H9 (cell line): ENCODE measurements around the gene PHF1. TPM values are rescaled to one million over a fixed set of nuclear protein-coding genes. Genes with fewer than 3 reads are reported as not detected.

Experiments used
- DNase-seq: peaks from one replicate; pipeline ENCODE4 v3.0.0-alpha.2; 2017
- H2AFZ ChIP-seq: one replicate; pipeline ENCODE4 v1.6.1; 2013; ENCODE audit warnings: mild to moderate bottlenecking, low read length, control low read depth, moderate library complexity
- H2AK5ac ChIP-seq: 2 replicates; pipeline ENCODE4 v1.6.1; 2013; ENCODE audit warnings: low read length, control low read depth, mixed read lengths; ENCODE audit not compliant: insufficient read length
- H2BK120ac ChIP-seq: one replicate; pipeline ENCODE4 v1.6.1; 2013; ENCODE audit warnings: low read depth, mild to moderate bottlenecking, low read length, control low read depth, inconsistent platforms; ENCODE audit not compliant: poor library complexity, severe bottlenecking
- H2BK12ac ChIP-seq: 2 replicates; pipeline ENCODE4 v1.6.1; 2013; ENCODE audit warnings: low read length, control low read depth, mixed read lengths, low read depth; ENCODE audit not compliant: insufficient read length
- H2BK15ac ChIP-seq: 2 replicates; pipeline ENCODE4 v1.6.1; 2013; ENCODE audit warnings: low read depth, low read length, control low read depth
- H2BK20ac ChIP-seq: one replicate; pipeline ENCODE4 v1.6.1; 2013; ENCODE audit warnings: low read depth, mild to moderate bottlenecking, low read length, control low read depth, inconsistent platforms; ENCODE audit not compliant: poor library complexity, severe bottlenecking
- H2BK5ac ChIP-seq: 2 replicates; pipeline ENCODE4 v1.6.1; 2013; ENCODE audit warnings: low read length, control low read depth, mixed read lengths; ENCODE audit not compliant: insufficient read length
- H3K14ac ChIP-seq: 2 replicates; pipeline ENCODE4 v1.6.1; 2013; ENCODE audit warnings: low read length, control low read depth; ENCODE audit not compliant: insufficient read depth
- H3K18ac ChIP-seq: 2 replicates; pipeline ENCODE4 v1.6.1; 2013; ENCODE audit warnings: low read depth, mild to moderate bottlenecking, mixed read lengths, low read length, control low read depth; ENCODE audit not compliant: insufficient read length
- H3K23ac ChIP-seq: 2 replicates; pipeline ENCODE4 v1.6.1; 2013; ENCODE audit warnings: low read length, control low read depth, mixed read lengths, low read depth; ENCODE audit not compliant: insufficient read length
- H3K23me2 ChIP-seq: 2 replicates; pipeline ENCODE4 v1.6.1; 2013; ENCODE audit warnings: low read depth, mild to moderate bottlenecking, mixed read lengths, low read length, control low read depth; ENCODE audit not compliant: insufficient read length, poor library complexity, severe bottlenecking
- H3K27ac ChIP-seq: 2 replicates; pipeline ENCODE4 v1.5.1; 2013; ENCODE audit warnings: low read length, control low read depth, mixed read lengths, low read depth; ENCODE audit not compliant: insufficient read length
- H3K27me3 ChIP-seq: 2 replicates; pipeline ENCODE4 v1.6.1; 2013; ENCODE audit warnings: low read length, control low read depth, inconsistent platforms; ENCODE audit not compliant: insufficient read depth
- H3K4ac ChIP-seq: 2 replicates; pipeline ENCODE4 v1.6.1; 2013; ENCODE audit warnings: low read depth, mild to moderate bottlenecking, control low read depth, inconsistent platforms, low read length, moderate library complexity
- H3K4me1 ChIP-seq: 2 replicates; pipeline ENCODE4 v1.6.1; 2013; ENCODE audit warnings: low read length, control low read depth, inconsistent platforms; ENCODE audit not compliant: insufficient read depth
- H3K4me2 ChIP-seq: 2 replicates; pipeline ENCODE4 v1.6.1; 2013; ENCODE audit warnings: low read length, control low read depth, mixed read lengths; ENCODE audit not compliant: insufficient read length, insufficient read depth
- H3K56ac ChIP-seq: 2 replicates; pipeline ENCODE4 v1.6.1; 2013; ENCODE audit warnings: low read depth, mild to moderate bottlenecking, mixed read lengths, low read length, control low read depth; ENCODE audit not compliant: insufficient read length
- H3K79me1 ChIP-seq: 2 replicates; pipeline ENCODE4 v1.6.1; 2013; ENCODE audit warnings: low read depth, mild to moderate bottlenecking, moderate library complexity, low read length, control low read depth, inconsistent platforms; ENCODE audit not compliant: insufficient read depth, poor library complexity, severe bottlenecking
- H3K79me2 ChIP-seq: 2 replicates; pipeline ENCODE4 v1.6.1; 2013; ENCODE audit warnings: low read length, control low read depth, inconsistent platforms; ENCODE audit not compliant: insufficient read depth
- H3K9ac ChIP-seq: 2 replicates; pipeline ENCODE4 v1.6.1; 2013; ENCODE audit warnings: low read length, control low read depth, mixed read lengths; ENCODE audit not compliant: insufficient read length; ENCODE audit errors: extremely low read depth
- H3K9me3 ChIP-seq: one replicate; pipeline ENCODE4 v1.6.1; 2013; ENCODE audit warnings: low read depth, low read length, inconsistent platforms; ENCODE audit not compliant: control insufficient read depth
- H3T11ph ChIP-seq: one replicate; pipeline ENCODE4 v1.6.1; 2013; ENCODE audit warnings: mild to moderate bottlenecking, low read length, control low read depth, inconsistent platforms
- H4K20me1 ChIP-seq: one replicate; pipeline ENCODE4 v1.6.1; 2013; ENCODE audit not compliant: control insufficient read depth, insufficient read length, insufficient read depth
- H4K5ac ChIP-seq: 2 replicates; pipeline ENCODE4 v1.6.1; 2013; ENCODE audit warnings: low read depth, mild to moderate bottlenecking, mixed read lengths, low read length, control low read depth; ENCODE audit not compliant: insufficient read length
- H4K8ac ChIP-seq: replicated peaks from 2 replicates; pipeline ENCODE4 v1.6.1; 2013; ENCODE audit warnings: low read length, control low read depth, mixed read lengths, low read depth; ENCODE audit not compliant: insufficient read length
- H4K91ac ChIP-seq: 2 replicates; pipeline ENCODE4 v1.6.1; 2013; ENCODE audit warnings: low read depth, mild to moderate bottlenecking, moderate library complexity, mixed read lengths, low read length, control low read depth; ENCODE audit not compliant: insufficient read length
- H3K27ac Mint-ChIP-seq, 3 experiments: 2 replicates in 2 of 3; 3 replicates in 1 of 3; pipeline ENCODE4 v1.8.0; 2020 to 2021; ENCODE audit warnings: mixed read lengths in 3 of 3, mild to moderate bottlenecking in 1 of 3, moderate library complexity in 1 of 3
- H3K27me3 Mint-ChIP-seq: 2 replicates; pipeline ENCODE4 v1.8.0; 2021; ENCODE audit warnings: low read depth, mild to moderate bottlenecking, moderate library complexity, mixed read lengths
- H3K36me3 Mint-ChIP-seq, 3 experiments: 2 replicates in 2 of 3; 3 replicates in 1 of 3; pipeline ENCODE4 v1.8.0; 2020 to 2021; ENCODE audit warnings: low read depth in 3 of 3, mixed read lengths in 3 of 3; ENCODE audit not compliant: insufficient read depth in 1 of 3
- H3K4me1 Mint-ChIP-seq, 2 experiments: 2 replicates each; pipeline ENCODE4 v1.8.0; 2020; ENCODE audit warnings: mixed read lengths in 2 of 2
- H3K4me3 Mint-ChIP-seq, 2 experiments: 2 replicates in 1 of 2; 3 replicates in 1 of 2; pipeline ENCODE4 v1.8.0; 2020 to 2021; ENCODE audit warnings: mild to moderate bottlenecking in 2 of 2, mixed read lengths in 2 of 2, moderate library complexity in 1 of 2
- H3K9me3 Mint-ChIP-seq, 2 experiments: 2 replicates in 1 of 2; 3 replicates in 1 of 2; pipeline ENCODE4 v1.8.0; 2020; ENCODE audit warnings: mild to moderate bottlenecking in 2 of 2, mixed read lengths in 2 of 2, moderate library complexity in 1 of 2
- CTCF ChIP-seq: fragments of 200-600 bp; sonication (generic); conservative IDR thresholded peaks from 3 replicates; pipeline ENCODE4 v1.8.0; 2021; ENCODE audit warnings: antibody characterized with exemption, mild to moderate bottlenecking
- whole genome bisulfite sequencing: extraction: QIAGEN DNeasy Blood & Tissue Kit; methylation state at CpG from one replicate; pipeline ENCODE4 v1.1.7; 2013; ENCODE audit warnings: missing lambda C conversion rate, low lambda C conversion rate, mixed read lengths; ENCODE audit not compliant: insufficient read length; ENCODE audit errors: extremely low coverage; 5-methylcytosine and 5-hydroxymethylcytosine counted together
- total RNA-seq: library from RNA; stranded (reverse); gene quantifications from 2 replicates; pipeline ENCODE4 v1.2.1, GENCODE V29; 2021

Gene PHF1
- total RNA-seq, 1 experiment from 2014 or later, result 56.8 TPM

DNA sequence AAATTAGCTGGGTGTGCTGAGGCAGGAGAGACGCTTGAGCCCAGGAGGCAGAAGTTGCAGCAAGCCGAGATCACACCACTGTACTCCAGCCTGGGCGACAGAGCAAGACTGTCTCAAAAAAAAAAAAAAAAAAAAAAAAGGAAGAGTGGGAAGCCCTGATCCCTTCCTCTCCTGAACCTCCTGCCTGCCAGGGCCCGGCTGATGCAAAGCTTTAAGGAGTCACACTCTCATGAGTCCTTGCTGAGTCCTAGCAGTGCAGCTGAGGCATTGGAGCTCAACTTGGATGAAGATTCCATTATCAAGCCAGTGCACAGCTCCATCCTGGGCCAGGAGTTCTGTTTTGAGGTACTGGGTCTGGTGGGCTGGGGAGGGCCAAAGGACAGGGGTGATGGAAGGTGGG is 24.1 kb downstream of the PHF1 start:
- Histone ChIP-seq H3K79me2 (peaks cover 5% of the 10 kb centered on the region; the same call in 1 of the 2 replicates), H3K27me3 (no peaks in the 10 kb centered on the region), H3K56ac (no peak overlapping the region), H3K23ac (no peak overlapping the region), H3T11ph (no peak overlapping the region), H3K4me1 (peaks cover 12% of the 10 kb centered on the region; the same call in 1 of the 2 replicates), H4K20me1 (no peaks in the 10 kb centered on the region), H3K4ac (no peak overlapping the region), H4K91ac (no peak overlapping the region), H3K23me2 (peaks cover 23% of the 10 kb centered on the region), H3K27ac (no peak overlapping the region), H2BK15ac (no peak overlapping the region), H2AK5ac (no peak overlapping the region), H3K9ac (no peak overlapping the region), H3K79me1 (peaks cover 5% of the 10 kb centered on the region), H3K4me2 (no peak overlapping the region), H3K9me3 (no peaks in the 10 kb centered on the region), H2BK5ac (no peak overlapping the region), H4K8ac (no peak overlapping the region), H4K5ac (no peak overlapping the region), H2BK120ac (no peak overlapping the region), H3K14ac (no peak overlapping the region), H2BK20ac (no peak overlapping the region), H2AFZ (no peak overlapping the region), H3K18ac (no peak overlapping the region), H2BK12ac (no peak overlapping the region)
- H3K27me3 Mint-ChIP-seq, result no peaks in the 10 kb centered on the region; the same call in 1 of the 2 replicates
- H3K27ac Mint-ChIP-seq, result peak overlapping the region; percentile 28 to 74 (median 49); a peak in 3 of 7 replicates
- WGBS, result no CpG with 5 or more reads among the region's 4 CpGs
- H3K9me3 Mint-ChIP-seq, result no peaks in the 10 kb centered on the region
- H3K4me3 Mint-ChIP-seq, result 0 out of 5 replicates have a peak overlapping the region, but pooled peaks of 1 of the 2 experiments have one; percentile 5
- TF ChIP-seq CTCF, result no peak
- DNase-seq, result no peak
- H3K4me1 Mint-ChIP-seq, result peaks cover 40 to 47% of the 10 kb centered on the region in 2 experiments
- peaks cover 51 to 62% (median 54%) of the 10 kb centered on the region in 3 experiments for H3K36me3 Mint-ChIP-seq
